HCT116 (cell line): ENCODE measurements around the gene BICRA.

Experiments used
- CEBPB ChIP-seq: IDR thresholded peaks from 2 replicates; pipeline ENCODE4 v1.6.1; 2012; ENCODE audit warnings: low read depth
- CTCF ChIP-seq, 3 experiments: fragments of 200-600 bp in 1 of 3; sonication (generic) in 1 of 3; IDR thresholded peaks in 2 of 3; conservative IDR thresholded peaks in 1 of 3; 2 replicates each; pipeline ENCODE4 v1.5.1; 2012 to 2017; ENCODE audit warnings: low read depth in 2 of 3, low read length in 2 of 3, antibody characterized with exemption in 1 of 3, borderline replicate concordance in 1 of 3, control low read depth in 1 of 3, mild to moderate bottlenecking in 1 of 3, mixed read lengths in 1 of 3, mixed run types in 1 of 3, moderate library complexity in 1 of 3; ENCODE audit not compliant: insufficient read depth in 1 of 3
- EZH2phosphoT487 ChIP-seq: fragments of 200-600 bp; IDR thresholded peaks from 2 replicates; pipeline ENCODE4 v1.6.1; 2018; ENCODE audit warnings: antibody characterized with exemption, borderline replicate concordance
- MAX ChIP-seq: IDR thresholded peaks from 2 replicates; pipeline ENCODE4 v1.6.1; 2012
- POLR2A ChIP-seq: IDR thresholded peaks from 2 replicates; pipeline ENCODE4 v1.7.0; 2011; ENCODE audit warnings: borderline replicate concordance; ENCODE audit not compliant: insufficient read depth, insufficient read length; ENCODE audit errors: extremely low read depth
- POLR2AphosphoS5 ChIP-seq: IDR thresholded peaks from 2 replicates; pipeline ENCODE4 v1.6.1; 2011; ENCODE audit warnings: mild to moderate bottlenecking, low read depth, low read length, moderate library complexity
- SIN3A ChIP-seq: IDR thresholded peaks from 2 replicates; pipeline ENCODE4 v1.6.1; 2012; ENCODE audit warnings: low read depth
- SRF ChIP-seq: IDR thresholded peaks from 2 replicates; pipeline ENCODE4 v1.6.1; 2012; ENCODE audit warnings: low read depth
- YY1 ChIP-seq: IDR thresholded peaks from 2 replicates; pipeline ENCODE4 v1.6.1; 2011; ENCODE audit warnings: low read length, low read depth, moderate library complexity, mild to moderate bottlenecking; ENCODE audit not compliant: insufficient replicate concordance; ENCODE audit errors: extremely low read depth

- no peak for TF ChIP-seq MAX
- no peak for TF ChIP-seq CTCF (IDR thresholded peaks at IDR 0.05 in 2 of 3, conservative IDR thresholded peaks at IDR 0.05 in 1 of 3; ENCODE audit: borderline replicate concordance in 1 of 3, insufficient read depth in 1 of 3, low read depth in 2 of 3, low read length in 2 of 3)
- TF ChIP-seq EZH2phosphoT487, result no peak
- TF ChIP-seq SRF, result no peak
- TF ChIP-seq SIN3A, result no peak
- no peak for TF ChIP-seq YY1
- TF ChIP-seq POLR2AphosphoS5, result no peak
- no peak for TF ChIP-seq CEBPB
- TF ChIP-seq POLR2A, result no peak
Measured at GRCh38 chr19:47661161-47661560, 52.2 kb downstream of the BICRA start.
